Keratinocyte (primary cell): ENCODE data around the gene PNPLA2. TPM values are rescaled to one million over a fixed set of nuclear protein-coding genes. Genes with fewer than 3 reads are reported as not detected.

Source experiments
- DNase-seq: peaks from one replicate; pipeline ENCODE4 v3.0.0-alpha.2; 2011; ENCODE audit warnings: low read depth, missing footprints, low spot score
- FAIRE-seq: peaks from 2 replicates; lab custom pipeline; 2011; peaks lifted over from hg19 to GRCh38; lab: Jason Lieb, UNC
- H2AFZ ChIP-seq: 2 replicates; pipeline ENCODE4 v1.6.0; 2012; ENCODE audit warnings: low read length, control low read depth, inconsistent platforms; ENCODE audit not compliant: control insufficient read depth
- H3K27ac ChIP-seq: 2 replicates; pipeline ENCODE4 v1.5.1; 2011; ENCODE audit warnings: low read length; ENCODE audit not compliant: control insufficient read depth, insufficient read depth
- H3K27me3 ChIP-seq: 3 replicates; pipeline ENCODE4 v1.6.0; 2011; ENCODE audit warnings: low read length; ENCODE audit not compliant: control insufficient read depth, insufficient read depth; ENCODE audit errors: extremely low read depth
- H3K36me3 ChIP-seq, 2 experiments: 2 replicates in 1 of 2; 3 replicates in 1 of 2; pipeline ENCODE4 v1.5.1; 2011; ENCODE audit warnings: low read length in 2 of 2, mild to moderate bottlenecking in 1 of 2; ENCODE audit not compliant: control insufficient read depth in 2 of 2, insufficient read depth in 2 of 2; ENCODE audit errors: extremely low read depth in 1 of 2
- H3K4me1 ChIP-seq: 3 replicates; pipeline ENCODE4 v1.5.1; 2011; ENCODE audit warnings: low read length; ENCODE audit not compliant: control insufficient read depth, insufficient read depth; ENCODE audit errors: extremely low read depth
- H3K4me2 ChIP-seq: 3 replicates; pipeline ENCODE4 v1.6.0; 2011; ENCODE audit warnings: low read depth, low read length; ENCODE audit not compliant: control insufficient read depth, insufficient read depth; ENCODE audit errors: extremely low read depth
- H3K4me3 ChIP-seq, 3 experiments: fragments of 200-600 bp in 1 of 3; sonication (generic) in 1 of 3; 2 replicates in 2 of 3; 3 replicates in 1 of 3; pipeline ENCODE4 v1.5.1; 2011 to 2016; ENCODE audit warnings: low read length in 3 of 3, mild to moderate bottlenecking in 3 of 3, control low read depth in 2 of 3, inconsistent platforms in 1 of 3, low read depth in 1 of 3, mixed read lengths in 1 of 3, mixed run types in 1 of 3, moderate library complexity in 1 of 3; ENCODE audit not compliant: control insufficient read depth in 2 of 3, insufficient read depth in 2 of 3; ENCODE audit errors: extremely low read depth in 1 of 3
- H3K79me2 ChIP-seq: 2 replicates; pipeline ENCODE4 v1.6.0; 2012; ENCODE audit warnings: low read length; ENCODE audit not compliant: control insufficient read depth, insufficient read depth
- H3K9ac ChIP-seq: 3 replicates; pipeline ENCODE4 v1.6.0; 2011; ENCODE audit warnings: low read length; ENCODE audit not compliant: control insufficient read depth, insufficient read depth; ENCODE audit errors: extremely low read depth
- H3K9me1 ChIP-seq: 3 replicates; pipeline ENCODE4 v1.6.0; 2011; ENCODE audit warnings: low read length; ENCODE audit not compliant: control insufficient read depth, insufficient read depth; ENCODE audit errors: extremely low read depth
- H3K9me3 ChIP-seq: 2 replicates; pipeline ENCODE4 v1.5.1; 2012; ENCODE audit warnings: low read depth, low read length; ENCODE audit not compliant: control insufficient read depth
- H4K20me1 ChIP-seq: 3 replicates; pipeline ENCODE4 v1.6.0; 2011; ENCODE audit warnings: low read length; ENCODE audit not compliant: control insufficient read depth, insufficient read depth; ENCODE audit errors: extremely low read depth
- CTCF ChIP-seq, 3 experiments: IDR thresholded peaks in 1 of 3; conservative IDR thresholded peaks in 1 of 3; optimal IDR thresholded peaks in 1 of 3; 2 replicates in 2 of 3; 3 replicates in 1 of 3; pipeline versions ENCODE3 to v1.5.1; 2011; ENCODE audit warnings: low read length in 3 of 3, mild to moderate bottlenecking in 3 of 3, moderate library complexity in 2 of 3, control low read depth in 1 of 3, inconsistent platforms in 1 of 3; ENCODE audit not compliant: insufficient read depth in 2 of 3; ENCODE audit errors: extremely low read depth in 1 of 3
- EZH2 ChIP-seq: IDR thresholded peaks from one replicate; pipeline ENCODE4 v1.6.1; 2012; ENCODE audit warnings: inconsistent platforms, mild to moderate bottlenecking, low read length, moderate library complexity
- dilution Hi-C: fragments of 300-500 bp; cut with MboI; formaldehyde crosslinking; loops from one replicate; pipeline ENCODE4 v1.7.0; 2020; ENCODE audit warnings: low sequenced_read_pairs; ENCODE audit not compliant: extremely low pct_ligation_motif_present
- polyA plus RNA-seq, 5 experiments: library from polyadenylated mRNA; depleted of rRNA in 3 of 5; stranded (reverse) in 3 of 5; stranded (forward) in 1 of 5; unstranded in 1 of 5; fragments of >200 nt; gene quantifications; 1 replicate in 1 of 5; 2 replicates in 3 of 5; 3 replicates in 1 of 5; pipeline versions ENCODE4 v1.2.1 to v1.2.3, GENCODE V29; 2011 to 2012; ENCODE audit warnings: missing spikeins in 2 of 5, low read depth in 1 of 5, low replicate concordance in 1 of 5

PNPLA2 gene
- polyA plus RNA-seq, 1 donor (not counting 4 experiments of a cell fraction or from before 2014, with no cell fraction given): 5.3 TPM

- Histone ChIP-seq H3K27ac (no peak overlapping the region), H2AFZ (no peak overlapping the region), H4K20me1 (peaks cover 2% of the 10 kb centered on the region), H3K9ac (no peak overlapping the region), H3K9me1 (no peaks in the 10 kb centered on the region), H3K27me3 (peaks cover 2% of the 10 kb centered on the region), H3K36me3 (peaks cover 0 to 15% of the 10 kb centered on the region in 2 experiments), H3K4me3 (no peak overlapping the region), H3K79me2 (no peaks in the 10 kb centered on the region), H3K4me1 (no peaks in the 10 kb centered on the region), H3K9me3 (no peaks in the 10 kb centered on the region), H3K4me2 (no peak overlapping the region)
- dilution Hi-C loops: no loop called here
- no peak for FAIRE-seq
- no peak for DNase-seq
- TF ChIP-seq EZH2: no peak
Measured at GRCh38 chr11:866481-866880, 47.8 kb downstream of the PNPLA2 start.

DNA sequence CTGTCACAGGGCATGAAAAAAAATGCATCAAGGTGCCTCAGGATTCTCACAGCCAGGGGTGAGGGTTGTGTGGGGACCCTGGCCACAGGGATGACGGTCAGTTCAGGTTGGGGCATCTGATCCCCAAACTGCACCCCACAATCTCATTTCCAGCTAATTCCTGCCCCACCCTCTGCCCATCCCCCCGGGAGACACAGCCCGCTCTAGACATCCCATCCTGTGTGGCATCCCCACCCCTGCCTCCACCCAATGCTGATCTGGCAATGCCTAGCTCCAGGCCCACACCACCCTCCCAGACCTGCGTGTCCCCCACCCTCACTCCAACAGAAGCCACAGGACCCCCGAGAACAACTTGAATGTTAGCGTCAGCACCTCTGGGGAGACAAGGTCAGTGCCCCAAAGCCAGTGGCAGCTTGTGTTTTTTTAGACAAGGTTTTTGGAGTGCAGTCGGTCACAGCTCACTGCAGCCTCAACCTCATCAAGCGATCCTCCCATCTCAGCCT is 49.2 kb downstream of the PNPLA2 start:
- no peak for FAIRE-seq
- Histone ChIP-seq H3K4me2 (no peak overlapping the region), H3K79me2 (no peaks in the 10 kb centered on the region), H2AFZ (no peak overlapping the region), H3K9ac (no peak overlapping the region), H3K9me3 (no peaks in the 10 kb centered on the region), H3K27ac (no peak overlapping the region), H3K9me1 (no peaks in the 10 kb centered on the region), H3K4me3 (no peak overlapping the region), H3K27me3 (peaks cover 2% of the 10 kb centered on the region), H3K36me3 (peaks cover 0 to 13% of the 10 kb centered on the region in 2 experiments), H3K4me1 (no peaks in the 10 kb centered on the region), H4K20me1 (peaks cover 2% of the 10 kb centered on the region)
- DNase-seq: no peak
- no peak for TF ChIP-seq CTCF (optimal IDR thresholded peaks at IDR 0.05 in 1 of 3, IDR thresholded peaks at IDR 0.05 in 1 of 3, conservative IDR thresholded peaks at IDR 0.05 in 1 of 3; ENCODE audit: extremely low read depth in 1 of 3, insufficient read depth in 2 of 3, low read length in 3 of 3)
- TF ChIP-seq EZH2: no peak
- dilution Hi-C loops: no loop called here

- Histone ChIP-seq H3K79me2 (no peaks in the 10 kb centered on the region), H3K9ac (no peak overlapping the region), H3K36me3 (peaks cover 0 to 11% of the 10 kb centered on the region in 2 experiments), H4K20me1 (peaks cover 2% of the 10 kb centered on the region), H3K4me2 (no peak overlapping the region), H3K9me1 (no peaks in the 10 kb centered on the region), H3K4me1 (no peaks in the 10 kb centered on the region), H2AFZ (no peak overlapping the region), H3K9me3 (no peaks in the 10 kb centered on the region), H3K27me3 (peaks cover 2% of the 10 kb centered on the region), H3K27ac (no peak overlapping the region), H3K4me3 (no peak overlapping the region)
- FAIRE-seq (no peak), DNase-seq (no peak)
- dilution Hi-C loops: no loop called here
- TF ChIP-seq CTCF (optimal IDR thresholded peaks at IDR 0.05 in 1 of 3, IDR thresholded peaks at IDR 0.05 in 1 of 3, conservative IDR thresholded peaks at IDR 0.05 in 1 of 3; ENCODE audit: extremely low read depth in 1 of 3, insufficient read depth in 2 of 3, low read length in 3 of 3) (no peak), EZH2 (no peak)
Measured at GRCh38 chr11:868394-868793, 49.7 kb downstream of the PNPLA2 start.
